ENCODE data around the gene AKAP1. TPM values are rescaled to one million over a fixed set of nuclear protein-coding genes. Genes with fewer than 3 reads are reported as not detected.

The AKAP1 gene
- 28.7 TPM for total RNA-seq

- DNase-seq = peak; percentile 93
Measured at GRCh38 chr17:57084802-57085447, at the start of gene AKAP1. TSS of gene AKAP1 (plus strand) at chr17:57085246. CDS start at chr17:57105465, 20,219 bp downstream.

- DNase-seq = no peak
Measured at GRCh38 chr17:57035971-57036481, 49.0 kb upstream of the AKAP1 start.

GRCh38 chr17:57037411-57037810, 47.6 kb upstream of the AKAP1 start:
- DNase-seq = no peak

GRCh38 chr17:57038486-57038885, 46.6 kb upstream of the AKAP1 start:
- no peak for DNase-seq

GRCh38 chr17:57040571-57040970, 44.5 kb upstream of the AKAP1 start:
- no peak for DNase-seq

- DNase-seq = no peak
Measured at GRCh38 chr17:57043276-57043675, 41.8 kb upstream of the AKAP1 start.

GRCh38 chr17:57044976-57045867, 39.8 kb upstream of the AKAP1 start:
- no peak for DNase-seq

- DNase-seq = no peak
Measured at GRCh38 chr17:57045868-57046704, 39.0 kb upstream of the AKAP1 start.

GRCh38 chr17:57046749-57047148, 38.3 kb upstream of the AKAP1 start:
- DNase-seq = no peak

- no peak for DNase-seq
Measured at GRCh38 chr17:57048096-57048495, 37.0 kb upstream of the AKAP1 start.

- no peak for DNase-seq
Measured at GRCh38 chr17:57050306-57050705, 34.7 kb upstream of the AKAP1 start.

- no peak for DNase-seq
Measured at GRCh38 chr17:57051886-57052361, 33.1 kb upstream of the AKAP1 start.

- no peak for DNase-seq
Measured at GRCh38 chr17:57062865-57063264, 22.2 kb upstream of the AKAP1 start.

GRCh38 chr17:57067162-57067561, 17.9 kb upstream of the AKAP1 start:
- no peak for DNase-seq

GRCh38 chr17:57067781-57068180, 17.3 kb upstream of the AKAP1 start:
- no peak for DNase-seq

- no peak for DNase-seq
Measured at GRCh38 chr17:57068222-57068658, 16.8 kb upstream of the AKAP1 start.

- DNase-seq = no peak
Measured at GRCh38 chr17:57068707-57069106, 16.3 kb upstream of the AKAP1 start.

GRCh38 chr17:57071991-57072944, 12.8 kb upstream of the AKAP1 start:
- no peak for DNase-seq

- no peak for DNase-seq
Measured at GRCh38 chr17:57073626-57074025, 11.4 kb upstream of the AKAP1 start.

- no peak for DNase-seq
Measured at GRCh38 chr17:57075193-57075592, 9.9 kb upstream of the AKAP1 start.

GRCh38 chr17:57075785-57076184, 9.3 kb upstream of the AKAP1 start:
- DNase-seq = no peak
